Astrocyte of the cerebellum (primary cell): Measurements from ENCODE around the gene CYYR1.

ENCODE experiments used
- DNase-seq: peaks from one replicate; pipeline ENCODE4 v3.0.0-alpha.2; 2011; ENCODE audit warnings: low read depth
- H3K4me3 ChIP-seq: 2 replicates; pipeline ENCODE4 v1.5.1; 2011; ENCODE audit warnings: mild to moderate bottlenecking, low read depth, low read length, moderate library complexity
- CTCF ChIP-seq: IDR thresholded peaks from 2 replicates; pipeline ENCODE4 v1.5.1; 2012; ENCODE audit warnings: low read length, low read depth, moderate library complexity, mild to moderate bottlenecking; ENCODE audit errors: missing control alignments
- in situ Hi-C: cut with HindIII; loops from 2 replicates; pipeline ENCODE4 v1.10.0; 2017; ENCODE audit warnings: low sequenced_read_pairs

CYYR1 gene

GRCh38 chr21:26557106-26557505, 16.0 kb downstream of the CYYR1 start:
- no peak overlapping the region for H3K4me3 ChIP-seq
- in situ Hi-C loops = no loop called here
- DNase-seq = no peak
- TF ChIP-seq CTCF = no peak

- in situ Hi-C loops = no loop called here
- DNase-seq = no peak
- TF ChIP-seq CTCF = no peak
These were observed 17.4 kb downstream of the CYYR1 start for GRCh38 chr21:26555540-26556146.

GRCh38 chr21:26554365-26554764, 18.7 kb downstream of the CYYR1 start:
- no peak for DNase-seq
- H3K4me3 ChIP-seq = no peak overlapping the region
- in situ Hi-C loops = no loop called here
- TF ChIP-seq CTCF = no peak

More at GRCh38 chr21:26555540-26556146, 17.4 kb downstream of the CYYR1 start:
- no peak overlapping the region for H3K4me3 ChIP-seq

- in situ Hi-C loops = no loop called here
- TF ChIP-seq CTCF = no peak
- DNase-seq = no peak
- no peak overlapping the region for H3K4me3 ChIP-seq
These were observed 19.2 kb downstream of the CYYR1 start for GRCh38 chr21:26553898-26554297.

GRCh38 chr21:26550326-26550725, 22.8 kb downstream of the CYYR1 start:
- no peak for TF ChIP-seq CTCF
- in situ Hi-C loops = no loop called here
- no peak for DNase-seq
- H3K4me3 ChIP-seq = no peak overlapping the region

GRCh38 chr21:26546446-26547097, 26.5 kb downstream of the CYYR1 start:
- no peak overlapping the region for H3K4me3 ChIP-seq
- in situ Hi-C loops = loop anchor here (5.0 kb wide), 1 partner anchor 84 kb away; no protein-coding TSS in a partner anchor
- TF ChIP-seq CTCF = no peak
- DNase-seq = no peak
